DND-41 (cell line): Measurements from ENCODE around the gene EML6.

ENCODE experiments used
- ATAC-seq: fragments of 200-7000 bp; cut with Tn5 transposase; 3 replicates; pipeline ENCODE4 v1.9.1; 2021; ENCODE audit warnings: low read depth; ENCODE audit not compliant: insufficient read depth
- DNase-seq: peaks from one replicate; pipeline ENCODE4 v3.0.0-alpha.2; 2020
- H2AFZ ChIP-seq: 2 replicates; pipeline ENCODE4 v1.6.0; 2012; ENCODE audit warnings: low read depth, low read length
- H3K27ac ChIP-seq: 2 replicates; pipeline ENCODE4 v1.5.1; 2012; ENCODE audit warnings: low read length, inconsistent platforms
- H3K27me3 ChIP-seq: fragments of 200-600 bp; sonication (generic); 2 replicates; pipeline ENCODE4 v1.6.0; 2012; ENCODE audit warnings: low read length, mild to moderate bottlenecking, inconsistent platforms; ENCODE audit not compliant: insufficient read depth, poor library complexity
- H3K36me3 ChIP-seq: 2 replicates; pipeline ENCODE4 v1.5.1; 2012; ENCODE audit warnings: low read length, inconsistent platforms; ENCODE audit not compliant: insufficient read depth
- H3K4me1 ChIP-seq: 2 replicates; pipeline ENCODE4 v1.5.1; 2012; ENCODE audit warnings: mild to moderate bottlenecking, low read length; ENCODE audit not compliant: insufficient read depth
- H3K4me2 ChIP-seq: 2 replicates; pipeline ENCODE4 v1.6.0; 2012; ENCODE audit warnings: mild to moderate bottlenecking, moderate library complexity, low read length, inconsistent platforms; ENCODE audit not compliant: insufficient read depth
- H3K4me3 ChIP-seq, 2 experiments: fragments of 200-600 bp in 1 of 2; shearing (Covaris generic) in 1 of 2; 2 replicates each; pipeline ENCODE4 v1.5.1; 2012 to 2016; ENCODE audit warnings: inconsistent platforms in 2 of 2, low read length in 2 of 2, mild to moderate bottlenecking in 2 of 2, low read depth in 1 of 2, moderate library complexity in 1 of 2
- H3K79me2 ChIP-seq: 2 replicates; pipeline ENCODE4 v1.6.0; 2012; ENCODE audit warnings: low read length, inconsistent platforms; ENCODE audit not compliant: insufficient read depth
- H3K9ac ChIP-seq: 2 replicates; pipeline ENCODE4 v1.6.0; 2012; ENCODE audit warnings: low read depth, mild to moderate bottlenecking, inconsistent platforms, low read length, moderate library complexity
- H3K9me3 ChIP-seq: 2 replicates; pipeline ENCODE4 v1.5.1; 2012; ENCODE audit warnings: low read length, moderate library complexity, mild to moderate bottlenecking, inconsistent platforms; ENCODE audit not compliant: insufficient read depth, severe bottlenecking
- H4K20me1 ChIP-seq: 2 replicates; pipeline ENCODE4 v1.6.0; 2012; ENCODE audit warnings: low read length; ENCODE audit not compliant: insufficient read depth
- CTCF ChIP-seq: IDR thresholded peaks from 2 replicates; pipeline ENCODE4 v1.5.1; 2012; ENCODE audit warnings: borderline replicate concordance, low read length, moderate library complexity, mild to moderate bottlenecking; ENCODE audit not compliant: poor library complexity, severe bottlenecking; ENCODE audit errors: extremely low read depth
- EZH2 ChIP-seq: IDR thresholded peaks from 3 replicates; pipeline ENCODE4 v1.6.1; 2012; ENCODE audit warnings: borderline replicate concordance, low read depth, mild to moderate bottlenecking, moderate library complexity, low read length, inconsistent platforms; ENCODE audit not compliant: severe bottlenecking

The EML6 gene

DNA sequence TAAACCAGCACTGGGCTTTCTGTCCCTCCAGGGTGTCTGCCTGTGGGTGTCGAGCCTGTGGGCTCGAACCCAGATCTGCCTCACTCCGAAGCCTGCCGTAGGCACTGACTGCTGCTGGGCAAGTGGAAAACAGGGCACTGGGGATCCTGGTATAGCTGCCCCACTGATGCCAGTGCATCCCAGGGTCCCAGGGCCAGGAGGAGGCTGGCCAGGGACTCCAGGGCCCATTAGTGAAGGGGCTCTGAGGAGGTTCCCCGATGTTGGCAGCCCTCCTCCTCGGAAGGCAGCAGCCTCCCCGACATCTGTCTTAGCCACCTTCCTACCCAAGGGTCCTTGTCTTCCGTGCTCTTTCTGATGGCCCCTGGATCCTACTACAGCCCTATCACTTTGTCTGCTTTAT is 230.7 kb downstream of the EML6 start:
- Histone ChIP-seq H3K4me3 (no peak overlapping the region), H3K4me2 (no peak overlapping the region), H3K9me3 (no peaks in the 10 kb centered on the region), H2AFZ (no peak overlapping the region), H3K27me3 (no peaks in the 10 kb centered on the region), H4K20me1 (no peaks in the 10 kb centered on the region), H3K4me1 (no peaks in the 10 kb centered on the region), H3K79me2 (no peaks in the 10 kb centered on the region), H3K9ac (no peak overlapping the region), H3K27ac (no peak overlapping the region), H3K36me3 (no peaks in the 10 kb centered on the region)
- ATAC-seq (no peak), DNase-seq (no peak)
- TF ChIP-seq EZH2: no peak
- TF ChIP-seq CTCF: no peak

DNA sequence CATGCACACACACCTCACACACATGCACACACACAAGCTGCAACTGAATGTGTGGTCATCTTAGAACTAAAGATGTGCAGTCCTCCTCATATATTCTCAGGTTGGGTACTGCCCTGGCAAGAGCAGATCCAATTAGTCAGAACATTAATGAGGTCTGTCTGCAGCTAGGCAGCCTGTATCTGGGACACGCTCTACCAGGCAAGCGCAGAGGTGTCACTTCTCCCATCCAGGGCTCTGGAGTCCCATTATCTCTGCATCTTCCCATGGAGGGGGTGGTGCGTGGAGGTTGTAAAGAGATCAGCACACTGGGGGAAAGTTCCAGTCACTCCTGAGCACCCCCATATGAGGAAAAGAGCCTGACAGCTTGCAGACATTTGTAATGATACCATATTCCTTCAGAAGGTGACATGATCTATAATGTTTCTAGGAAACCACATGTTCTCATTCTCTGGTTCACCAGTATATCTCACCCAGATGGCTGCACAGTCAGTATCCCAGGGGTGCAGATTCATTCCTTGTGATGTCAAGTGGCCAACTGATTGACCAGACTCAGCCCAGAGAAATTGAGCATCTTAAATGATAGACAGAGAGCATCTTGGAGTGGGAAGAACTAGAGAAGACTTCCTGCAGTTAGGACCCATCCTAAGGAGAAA is 231.4 kb downstream of the EML6 start:
- peak overlapping the region; percentile 9; the same call in 1 of the 2 replicates for H3K9ac ChIP-seq
- H3K4me2 ChIP-seq: no peak overlapping the region
- H3K27me3 ChIP-seq: no peaks in the 10 kb centered on the region
- no peak overlapping the region for H3K27ac ChIP-seq
- H4K20me1 ChIP-seq: no peaks in the 10 kb centered on the region
- no peaks in the 10 kb centered on the region for H3K4me1 ChIP-seq
- H2AFZ ChIP-seq: no peak overlapping the region
- no peaks in the 10 kb centered on the region for H3K79me2 ChIP-seq
- H3K9me3 ChIP-seq: no peaks in the 10 kb centered on the region
- DNase-seq (no peak), ATAC-seq (no peak)
- H3K36me3 ChIP-seq: no peaks in the 10 kb centered on the region
- H3K4me3 ChIP-seq: no peak overlapping the region
- TF ChIP-seq CTCF: no peak
- TF ChIP-seq EZH2: no peak

DNA sequence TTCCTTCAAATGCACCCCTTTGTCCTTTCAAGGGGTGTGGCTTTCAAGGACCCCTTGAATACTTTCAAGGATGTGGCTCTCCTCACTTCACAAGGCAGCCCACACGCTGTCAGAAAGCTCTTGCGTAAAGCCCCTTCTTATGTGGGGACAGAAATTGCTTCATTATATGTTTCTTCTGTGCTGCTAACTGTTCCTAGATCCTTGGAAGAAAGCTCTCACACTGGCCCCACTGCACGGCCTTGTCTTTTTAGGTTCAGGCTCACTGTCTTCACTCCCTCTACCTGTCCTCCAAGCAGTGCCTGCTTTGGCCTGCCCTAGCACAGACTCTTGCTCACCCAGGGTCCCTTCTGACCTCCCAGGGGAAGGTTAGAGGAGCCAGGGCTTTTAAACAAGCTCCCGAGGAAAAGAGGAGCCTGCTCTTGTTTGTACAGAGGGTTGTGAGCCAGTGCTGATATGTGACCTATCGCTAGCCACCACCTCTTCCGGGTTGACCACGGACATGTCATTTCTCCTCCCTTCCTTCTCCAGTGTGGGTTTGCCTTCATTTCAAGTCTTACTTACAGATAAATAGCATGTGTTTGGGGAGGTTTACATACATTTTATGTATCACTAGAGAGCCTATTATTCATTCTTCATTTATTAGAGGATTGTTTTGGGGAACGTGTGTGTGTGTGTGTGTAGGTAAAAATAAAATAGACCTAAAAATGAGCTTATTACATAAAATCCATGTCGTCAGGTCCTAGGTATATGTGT is 232.1 kb downstream of the EML6 start:
- no peak overlapping the region for H3K4me2 ChIP-seq
- no peak overlapping the region for H3K27ac ChIP-seq
- no peak for DNase-seq
- TF ChIP-seq EZH2 (no peak), CTCF (no peak)
- no peaks in the 10 kb centered on the region for H3K79me2 ChIP-seq
- H3K9ac ChIP-seq: peak overlapping the region; percentile 9; the same call in 1 of the 2 replicates
- no peaks in the 10 kb centered on the region for H3K36me3 ChIP-seq
- no peak overlapping the region for H3K4me3 ChIP-seq
- no peak overlapping the region for H2AFZ ChIP-seq
- no peaks in the 10 kb centered on the region for H3K9me3 ChIP-seq
- no peaks in the 10 kb centered on the region for H3K4me1 ChIP-seq
- no peak for ATAC-seq
- no peaks in the 10 kb centered on the region for H4K20me1 ChIP-seq
- no peaks in the 10 kb centered on the region for H3K27me3 ChIP-seq
